Measurements from ENCODE around the gene SH3PXD2A.

The SH3PXD2A gene

GRCh38 chr10:103699611-103700435 lies 155.6 kb downstream of the SH3PXD2A start:
- DNase-seq, result no peak

- no peak for DNase-seq
These were observed 157.1 kb downstream of the SH3PXD2A start for GRCh38 chr10:103698266-103698665.

- DNase-seq, result no peak
These were observed 157.6 kb downstream of the SH3PXD2A start for GRCh38 chr10:103697787-103698186.

GRCh38 chr10:103696411-103697145 lies 158.8 kb downstream of the SH3PXD2A start:
- peak; percentile 68 for DNase-seq

GRCh38 chr10:103696094-103696410 lies 159.3 kb downstream of the SH3PXD2A start:
- no peak for DNase-seq

DNA sequence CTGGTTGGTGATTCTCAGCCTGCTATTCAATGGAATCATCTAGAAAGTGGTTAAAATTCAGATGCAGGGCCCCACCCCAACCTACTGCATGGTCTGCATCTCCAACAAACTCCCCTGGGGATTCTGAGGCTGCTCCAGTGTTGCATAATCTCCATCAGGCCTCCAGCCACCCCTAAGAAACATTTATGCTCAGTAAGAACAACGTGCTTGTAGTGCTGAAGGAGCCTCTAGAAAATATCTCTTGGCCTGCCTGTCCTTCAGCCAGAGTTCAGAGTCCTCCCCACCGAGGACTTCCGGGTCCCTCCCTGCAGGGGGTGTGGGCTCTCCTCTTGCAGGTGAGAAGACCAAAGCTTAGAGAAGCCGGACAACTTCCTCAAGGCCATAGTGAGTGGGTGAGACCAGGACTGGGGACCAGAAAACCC lies 159.8 kb downstream of the SH3PXD2A start:
- no peak for DNase-seq

DNA sequence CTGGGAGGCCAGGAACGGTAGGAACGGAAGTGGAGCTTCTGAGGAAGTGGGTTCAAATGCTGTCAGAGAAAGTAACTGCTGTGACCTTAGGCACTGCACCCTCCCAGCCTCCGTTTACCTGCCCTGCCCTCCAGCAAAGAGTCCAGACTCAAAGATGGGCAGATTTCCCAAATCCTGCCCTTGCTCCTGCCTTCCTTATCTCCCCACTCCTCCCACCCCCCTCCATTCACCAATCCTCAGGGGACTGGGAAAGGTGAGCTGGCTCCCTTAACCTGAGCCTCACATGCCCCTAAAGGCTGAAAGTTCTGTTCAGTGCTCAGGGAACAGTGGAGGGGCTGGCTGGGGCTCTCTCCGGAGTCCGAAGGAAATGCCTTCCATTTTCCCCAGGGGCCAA lies 161.6 kb downstream of the SH3PXD2A start:
- no peak for DNase-seq

DNA sequence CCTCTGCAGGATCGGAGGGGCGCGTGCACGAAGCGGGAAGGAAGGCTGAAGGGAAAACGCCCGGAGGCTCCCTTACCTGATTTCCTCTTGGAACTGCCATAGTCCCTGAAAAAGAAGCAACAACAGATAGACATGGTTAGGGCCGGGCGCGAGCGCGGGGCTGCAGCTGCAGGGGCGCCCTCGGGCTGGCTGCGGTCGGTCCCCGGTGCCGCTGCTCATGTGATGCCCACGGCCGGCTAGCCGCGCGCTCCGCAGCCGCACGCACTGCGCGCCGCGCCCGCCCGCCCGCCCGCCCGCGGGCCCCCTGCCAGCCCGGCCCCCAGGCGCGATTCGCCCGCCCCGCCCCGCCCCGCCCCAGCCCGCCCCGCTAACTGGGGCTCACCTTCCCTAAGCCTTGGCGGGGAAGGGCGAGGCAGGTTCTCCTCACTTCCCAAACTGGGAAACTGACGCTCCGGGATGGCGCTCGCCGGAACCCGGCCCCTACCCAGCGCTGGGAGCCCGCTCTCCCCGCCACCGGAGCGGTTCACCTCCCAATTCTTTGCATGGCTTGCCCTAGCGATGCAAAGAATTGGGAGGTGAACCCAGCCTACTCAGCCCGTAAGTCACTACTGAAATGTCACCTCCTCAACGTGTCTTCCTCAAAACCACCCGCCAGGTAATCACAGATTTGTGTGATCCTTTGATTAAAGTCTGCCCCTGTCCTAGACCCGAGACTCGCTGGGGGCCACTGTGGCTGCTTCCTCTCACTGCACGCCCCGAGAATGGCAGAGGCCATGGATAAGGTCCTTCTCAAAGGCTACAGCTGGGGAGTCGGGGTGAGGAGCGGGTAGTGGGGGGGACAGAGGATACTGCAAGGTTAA lies 162.2 kb downstream of the SH3PXD2A start:
- DNase-seq, result peak; percentile 44

GRCh38 chr10:103692436-103692951 lies 162.9 kb downstream of the SH3PXD2A start:
- peak; percentile 25 for DNase-seq

- DNase-seq, result no peak
These were observed 163.5 kb downstream of the SH3PXD2A start for GRCh38 chr10:103691723-103692435.

DNA sequence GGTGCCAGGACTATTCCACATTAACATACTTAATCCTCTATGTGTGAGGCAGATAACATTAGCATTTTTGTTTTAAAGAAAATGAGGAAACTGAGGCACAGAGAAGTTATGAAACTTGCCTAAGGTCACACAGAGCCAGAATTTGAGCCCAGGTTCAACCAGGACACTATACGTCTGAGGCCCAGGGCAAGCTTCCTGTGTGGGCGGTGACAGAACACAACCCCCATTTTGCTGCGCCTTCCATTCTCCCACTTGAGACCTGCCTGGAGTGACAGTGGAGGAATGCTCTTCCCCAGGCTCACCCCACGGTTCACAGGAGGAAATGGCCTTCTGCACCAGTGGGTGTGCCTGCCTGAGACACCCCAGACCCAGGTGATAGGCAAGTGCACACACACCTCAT lies 164.1 kb downstream of the SH3PXD2A start:
- no peak for DNase-seq

DNA sequence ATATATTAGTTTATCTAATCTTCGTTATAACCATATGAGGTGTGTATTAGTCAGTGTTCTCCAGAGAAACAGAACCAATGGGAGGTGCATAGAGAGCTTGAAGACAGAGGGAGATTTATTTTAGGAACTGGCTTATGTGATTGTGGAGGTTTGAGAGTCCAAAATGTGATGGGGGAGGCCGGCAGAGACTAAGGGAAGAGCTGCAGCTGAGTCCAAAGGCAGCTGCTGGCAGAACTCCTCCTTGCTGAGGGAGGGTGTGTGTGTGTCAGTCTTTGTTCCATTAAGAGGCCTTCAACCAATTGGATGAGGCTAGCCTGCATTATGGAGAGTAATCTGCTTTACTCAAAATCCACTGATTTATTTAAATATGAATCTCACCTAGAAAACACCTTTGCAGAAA lies 165.1 kb downstream of the SH3PXD2A start:
- no peak for DNase-seq

- no peak for DNase-seq
These were observed 166.9 kb downstream of the SH3PXD2A start for GRCh38 chr10:103688491-103688890.

GRCh38 chr10:103687718-103688117 lies 167.7 kb downstream of the SH3PXD2A start:
- DNase-seq, result no peak

DNA sequence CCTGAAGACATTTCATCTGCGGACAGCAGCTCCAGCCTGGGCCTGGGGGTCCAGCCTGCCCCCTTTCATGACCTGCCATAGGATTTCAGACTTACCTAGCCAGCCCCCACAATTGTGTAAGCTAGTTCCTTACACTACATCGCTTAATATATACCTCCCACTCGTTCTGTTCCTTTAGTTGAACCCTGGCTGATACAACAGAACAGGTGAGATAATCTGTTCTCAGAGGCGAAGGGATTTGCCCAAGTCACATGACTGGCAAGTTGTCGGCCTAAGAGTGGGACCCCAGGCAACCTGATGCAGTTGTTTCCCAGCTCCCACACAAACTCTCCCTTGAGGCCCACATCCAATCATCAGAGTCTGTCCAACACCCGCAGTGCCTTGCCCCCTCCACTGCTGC lies 168.2 kb downstream of the SH3PXD2A start:
- no peak for DNase-seq

- peak; percentile 79 for DNase-seq
These were observed 169.3 kb downstream of the SH3PXD2A start for GRCh38 chr10:103685880-103686669.

DNA sequence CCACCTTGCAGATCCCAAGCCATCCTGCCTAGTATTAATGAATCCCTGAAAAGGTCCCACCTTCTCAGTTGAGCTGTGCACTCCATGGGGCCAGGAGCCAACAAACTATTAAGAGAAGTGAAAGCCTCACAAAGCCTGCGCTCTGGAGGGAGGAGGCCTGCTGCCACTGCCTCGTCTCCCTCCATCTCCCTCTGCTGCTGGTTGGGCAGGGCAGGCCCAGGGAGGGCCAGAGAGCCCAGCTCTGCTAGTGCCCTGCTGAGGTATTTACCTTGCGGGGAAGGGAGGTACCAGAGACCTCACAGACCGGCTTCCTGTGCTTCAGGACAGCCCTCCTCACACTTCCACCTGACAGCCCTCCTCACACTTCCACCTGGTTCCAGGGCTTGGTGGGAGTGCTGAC lies 171.5 kb downstream of the SH3PXD2A start:
- DNase-seq, result no peak

- no peak for DNase-seq
These were observed 172.7 kb downstream of the SH3PXD2A start for GRCh38 chr10:103682631-103683030.

DNA sequence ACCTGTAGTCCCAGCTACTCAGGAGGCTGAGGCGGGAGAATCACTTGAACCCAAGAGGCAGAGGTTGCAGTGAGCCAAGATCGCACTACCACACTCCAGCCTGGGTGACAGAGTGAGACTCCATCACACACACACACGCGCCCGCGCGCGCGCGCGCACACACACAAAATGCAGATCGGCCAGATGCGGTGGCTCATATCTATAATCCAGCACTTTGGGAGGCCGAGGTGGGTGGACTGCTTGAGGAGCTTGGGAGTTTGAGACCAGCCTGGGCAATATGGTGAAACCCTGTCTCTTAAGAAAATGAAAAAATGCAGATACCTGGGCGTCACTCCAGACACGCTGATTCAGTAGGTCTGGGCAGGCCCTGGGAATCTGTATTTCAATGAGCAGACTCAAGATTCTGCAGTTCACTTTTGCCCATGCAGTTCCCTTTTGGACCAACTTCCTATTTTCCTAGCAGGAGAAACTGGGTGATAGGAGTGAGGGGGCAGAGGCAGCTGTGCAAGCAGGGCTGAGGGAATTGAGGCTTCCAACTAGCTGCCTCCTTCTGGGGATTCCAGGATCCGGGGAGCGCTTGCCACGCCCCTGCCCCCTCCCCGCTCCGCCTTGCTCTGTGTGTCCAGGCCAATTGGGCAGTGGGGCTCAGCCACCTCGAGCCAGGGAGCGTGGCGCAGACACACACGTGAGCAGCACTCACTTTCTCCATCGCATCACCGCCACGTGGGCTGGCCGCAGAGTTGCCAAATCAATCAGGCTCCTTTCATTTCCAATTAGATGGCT lies 173.6 kb downstream of the SH3PXD2A start:
- DNase-seq, result no peak

DNA sequence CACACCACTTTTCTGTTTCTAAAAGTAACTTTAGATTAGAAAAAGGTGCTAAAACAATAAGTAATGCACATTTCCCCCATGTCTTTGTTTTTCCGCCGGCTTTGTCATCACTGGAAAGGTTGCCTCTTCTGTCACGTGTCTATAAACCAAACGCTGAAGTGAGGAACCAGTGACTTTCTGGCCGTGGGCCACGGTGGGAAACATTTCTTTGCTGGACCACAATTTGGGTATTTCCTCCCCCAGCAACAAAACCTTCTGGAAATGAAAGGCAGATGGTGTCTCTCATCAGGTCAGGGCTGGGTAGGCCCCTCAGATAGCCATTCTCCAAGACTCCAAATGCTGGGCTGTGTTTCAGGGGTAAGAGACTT lies 174.5 kb downstream of the SH3PXD2A start:
- DNase-seq, result no peak

All from CD4-positive, alpha-beta T cell treated with Interleukin-21 for 1 hour (primary cell).